GM23338 (cell line): Measurements from ENCODE around the gene PIK3R4. TPM values are rescaled to one million over a fixed set of nuclear protein-coding genes. Genes with fewer than 3 reads are reported as not detected.

Source experiments
- ETS1 ChIP-seq: IDR thresholded peaks from 2 replicates; pipeline ENCODE4 v1.6.1; 2016; ENCODE audit warnings: antibody characterized with exemption
- EZH2 ChIP-seq: fragments of 200-600 bp; sonication (generic); IDR thresholded peaks from one replicate; pipeline ENCODE4 v1.8.0; 2017; ENCODE audit warnings: antibody characterized with exemption, mild to moderate bottlenecking, low read depth; ENCODE audit not compliant: unreplicated experiment
- NANOG ChIP-seq: IDR thresholded peaks from 2 replicates; pipeline ENCODE4 v1.6.1; 2016; ENCODE audit warnings: antibody characterized with exemption, borderline replicate concordance
- ZNF331 ChIP-seq: fragments of 250-450 bp; sonication (Bioruptor Pico); IDR thresholded peaks from 2 replicates; pipeline ENCODE4 v1.5.0; 2020; ENCODE audit warnings: low read depth, mild to moderate bottlenecking, moderate library complexity
- polyA plus RNA-seq: library from polyadenylated mRNA; unstranded; fragments of >200 nt; fragmentation: Nextera tagmentation; extraction: Ambion mirVana; gene quantifications from 2 replicates; pipeline ENCODE4 v1.2.1, GENCODE V29; 2016
- total RNA-seq: library from RNA; depleted of rRNA; stranded (reverse); fragments of >200 nt; shearing (Covaris generic); gene quantifications from 2 replicates; pipeline ENCODE4 v1.2.3, GENCODE V29; 2014
- TF ChIP-seq, protein P1 (sequence below): fragments of 250-450 bp; sonication (Bioruptor Pico); IDR thresholded peaks from 2 replicates; pipeline ENCODE4 v1.5.0; 2020; ENCODE audit warnings: mild to moderate bottlenecking, moderate library complexity
- TF ChIP-seq, protein P2 (sequence below): IDR thresholded peaks from one replicate; pipeline ENCODE4 v1.6.1; 2018; ENCODE audit warnings: antibody characterized with exemption; ENCODE audit not compliant: unreplicated experiment

Gene PIK3R4
- total and polyA plus RNA-seq, 2 experiments from 2014 or later, result 48.8 to 65.1 TPM

- TF ChIP-seq, protein P1, sequence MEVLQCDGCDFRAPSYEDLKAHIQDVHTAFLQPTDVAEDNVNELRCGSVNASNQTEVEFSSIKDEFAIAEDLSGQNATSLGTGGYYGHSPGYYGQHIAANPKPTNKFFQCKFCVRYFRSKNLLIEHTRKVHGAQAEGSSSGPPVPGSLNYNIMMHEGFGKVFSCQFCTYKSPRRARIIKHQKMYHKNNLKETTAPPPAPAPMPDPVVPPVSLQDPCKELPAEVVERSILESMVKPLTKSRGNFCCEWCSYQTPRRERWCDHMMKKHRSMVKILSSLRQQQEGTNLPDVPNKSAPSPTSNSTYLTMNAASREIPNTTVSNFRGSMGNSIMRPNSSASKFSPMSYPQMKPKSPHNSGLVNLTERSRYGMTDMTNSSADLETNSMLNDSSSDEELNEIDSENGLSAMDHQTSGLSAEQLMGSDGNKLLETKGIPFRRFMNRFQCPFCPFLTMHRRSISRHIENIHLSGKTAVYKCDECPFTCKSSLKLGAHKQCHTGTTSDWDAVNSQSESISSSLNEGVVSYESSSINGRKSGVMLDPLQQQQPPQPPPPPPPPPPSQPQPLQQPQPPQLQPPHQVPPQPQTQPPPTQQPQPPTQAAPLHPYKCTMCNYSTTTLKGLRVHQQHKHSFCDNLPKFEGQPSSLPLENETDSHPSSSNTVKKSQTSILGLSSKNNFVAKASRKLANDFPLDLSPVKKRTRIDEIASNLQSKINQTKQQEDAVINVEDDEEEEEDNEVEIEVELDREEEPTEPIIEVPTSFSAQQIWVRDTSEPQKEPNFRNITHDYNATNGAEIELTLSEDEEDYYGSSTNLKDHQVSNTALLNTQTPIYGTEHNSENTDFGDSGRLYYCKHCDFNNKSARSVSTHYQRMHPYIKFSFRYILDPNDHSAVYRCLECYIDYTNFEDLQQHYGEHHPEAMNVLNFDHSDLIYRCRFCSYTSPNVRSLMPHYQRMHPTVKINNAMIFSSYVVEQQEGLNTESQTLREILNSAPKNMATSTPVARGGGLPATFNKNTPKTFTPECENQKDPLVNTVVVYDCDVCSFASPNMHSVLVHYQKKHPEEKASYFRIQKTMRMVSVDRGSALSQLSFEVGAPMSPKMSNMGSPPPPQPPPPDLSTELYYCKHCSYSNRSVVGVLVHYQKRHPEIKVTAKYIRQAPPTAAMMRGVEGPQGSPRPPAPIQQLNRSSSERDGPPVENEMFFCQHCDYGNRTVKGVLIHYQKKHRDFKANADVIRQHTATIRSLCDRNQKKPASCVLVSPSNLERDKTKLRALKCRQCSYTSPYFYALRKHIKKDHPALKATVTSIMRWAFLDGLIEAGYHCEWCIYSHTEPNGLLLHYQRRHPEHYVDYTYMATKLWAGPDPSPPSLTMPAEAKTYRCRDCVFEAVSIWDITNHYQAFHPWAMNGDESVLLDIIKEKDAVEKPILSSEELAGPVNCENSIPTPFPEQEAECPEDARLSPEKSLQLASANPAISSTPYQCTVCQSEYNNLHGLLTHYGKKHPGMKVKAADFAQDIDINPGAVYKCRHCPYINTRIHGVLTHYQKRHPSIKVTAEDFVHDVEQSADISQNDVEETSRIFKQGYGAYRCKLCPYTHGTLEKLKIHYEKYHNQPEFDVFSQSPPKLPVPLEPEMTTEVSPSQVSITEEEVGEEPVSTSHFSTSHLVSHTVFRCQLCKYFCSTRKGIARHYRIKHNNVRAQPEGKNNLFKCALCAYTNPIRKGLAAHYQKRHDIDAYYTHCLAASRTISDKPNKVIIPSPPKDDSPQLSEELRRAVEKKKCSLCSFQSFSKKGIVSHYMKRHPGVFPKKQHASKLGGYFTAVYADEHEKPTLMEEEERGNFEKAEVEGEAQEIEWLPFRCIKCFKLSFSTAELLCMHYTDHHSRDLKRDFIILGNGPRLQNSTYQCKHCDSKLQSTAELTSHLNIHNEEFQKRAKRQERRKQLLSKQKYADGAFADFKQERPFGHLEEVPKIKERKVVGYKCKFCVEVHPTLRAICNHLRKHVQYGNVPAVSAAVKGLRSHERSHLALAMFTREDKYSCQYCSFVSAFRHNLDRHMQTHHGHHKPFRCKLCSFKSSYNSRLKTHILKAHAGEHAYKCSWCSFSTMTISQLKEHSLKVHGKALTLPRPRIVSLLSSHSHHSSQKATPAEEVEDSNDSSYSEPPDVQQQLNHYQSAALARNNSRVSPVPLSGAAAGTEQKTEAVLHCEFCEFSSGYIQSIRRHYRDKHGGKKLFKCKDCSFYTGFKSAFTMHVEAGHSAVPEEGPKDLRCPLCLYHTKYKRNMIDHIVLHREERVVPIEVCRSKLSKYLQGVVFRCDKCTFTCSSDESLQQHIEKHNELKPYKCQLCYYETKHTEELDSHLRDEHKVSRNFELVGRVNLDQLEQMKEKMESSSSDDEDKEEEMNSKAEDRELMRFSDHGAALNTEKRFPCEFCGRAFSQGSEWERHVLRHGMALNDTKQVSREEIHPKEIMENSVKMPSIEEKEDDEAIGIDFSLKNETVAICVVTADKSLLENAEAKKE, result no peak
- TF ChIP-seq ZNF331 (CRISPR knock-in tag) (no peak), EZH2 (no peak), ETS1 (no peak), NANOG (no peak)
- TF ChIP-seq, protein P2, sequence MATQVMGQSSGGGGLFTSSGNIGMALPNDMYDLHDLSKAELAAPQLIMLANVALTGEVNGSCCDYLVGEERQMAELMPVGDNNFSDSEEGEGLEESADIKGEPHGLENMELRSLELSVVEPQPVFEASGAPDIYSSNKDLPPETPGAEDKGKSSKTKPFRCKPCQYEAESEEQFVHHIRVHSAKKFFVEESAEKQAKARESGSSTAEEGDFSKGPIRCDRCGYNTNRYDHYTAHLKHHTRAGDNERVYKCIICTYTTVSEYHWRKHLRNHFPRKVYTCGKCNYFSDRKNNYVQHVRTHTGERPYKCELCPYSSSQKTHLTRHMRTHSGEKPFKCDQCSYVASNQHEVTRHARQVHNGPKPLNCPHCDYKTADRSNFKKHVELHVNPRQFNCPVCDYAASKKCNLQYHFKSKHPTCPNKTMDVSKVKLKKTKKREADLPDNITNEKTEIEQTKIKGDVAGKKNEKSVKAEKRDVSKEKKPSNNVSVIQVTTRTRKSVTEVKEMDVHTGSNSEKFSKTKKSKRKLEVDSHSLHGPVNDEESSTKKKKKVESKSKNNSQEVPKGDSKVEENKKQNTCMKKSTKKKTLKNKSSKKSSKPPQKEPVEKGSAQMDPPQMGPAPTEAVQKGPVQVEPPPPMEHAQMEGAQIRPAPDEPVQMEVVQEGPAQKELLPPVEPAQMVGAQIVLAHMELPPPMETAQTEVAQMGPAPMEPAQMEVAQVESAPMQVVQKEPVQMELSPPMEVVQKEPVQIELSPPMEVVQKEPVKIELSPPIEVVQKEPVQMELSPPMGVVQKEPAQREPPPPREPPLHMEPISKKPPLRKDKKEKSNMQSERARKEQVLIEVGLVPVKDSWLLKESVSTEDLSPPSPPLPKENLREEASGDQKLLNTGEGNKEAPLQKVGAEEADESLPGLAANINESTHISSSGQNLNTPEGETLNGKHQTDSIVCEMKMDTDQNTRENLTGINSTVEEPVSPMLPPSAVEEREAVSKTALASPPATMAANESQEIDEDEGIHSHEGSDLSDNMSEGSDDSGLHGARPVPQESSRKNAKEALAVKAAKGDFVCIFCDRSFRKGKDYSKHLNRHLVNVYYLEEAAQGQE, result no peak
These were observed 59.8 kb downstream of the PIK3R4 start (continued) for GRCh38 chr3:130686833-130687232.
